Prostate gland (tissue), 2 donors: Measurements from ENCODE around the gene ENTPD8.

Source experiments
- CTCF ChIP-seq, 4 experiments: fragments of 200-600 bp in 2 of 4; fragments of 450-650 bp in 2 of 4; sonication (generic) in 2 of 4; IDR thresholded peaks; 1 replicate in 3 of 4; 2 replicates in 1 of 4; pipeline ENCODE4 v1.5.1; 2016 to 2019; ENCODE audit warnings: antibody characterized with exemption in 4 of 4, mild to moderate bottlenecking in 2 of 4, moderate library complexity in 2 of 4
- POLR2A ChIP-seq: fragments of 450-650 bp; IDR thresholded peaks from one replicate; pipeline ENCODE4 v1.6.1; 2016; ENCODE audit warnings: antibody characterized with exemption, mild to moderate bottlenecking
- POLR2AphosphoS5 ChIP-seq: sonication (generic); formaldehyde crosslinking; IDR thresholded peaks from one replicate; pipeline ENCODE4 v1.6.1; 2017; ENCODE audit warnings: antibody characterized with exemption

GRCh38 chr9:137449081-137449844 is 8.1 kb upstream of the ENTPD8 start:
- TF ChIP-seq CTCF (IDR thresholded peaks at IDR 0.05) (no peak), POLR2A (no peak), POLR2AphosphoS5 (no peak)
